CD14-positive monocyte (primary cell): Measurements from ENCODE around the gene SART1. TPM values are rescaled to one million over a fixed set of nuclear protein-coding genes. Genes with fewer than 3 reads are reported as not detected.

ENCODE experiments used
- DNase-seq, 3 donors: peaks; one replicate each; pipeline ENCODE4 v3.0.0-alpha.2; 2011 to 2022
- H2AFZ ChIP-seq: 2 replicates; pipeline ENCODE4 v1.6.0; 2012; ENCODE audit warnings: mild to moderate bottlenecking, low read depth, low read length, inconsistent platforms; ENCODE audit not compliant: insufficient read depth, poor library complexity, severe bottlenecking
- H3K27ac ChIP-seq, 2 donors: 1 replicate in 1 of 2; 2 replicates in 1 of 2; pipeline ENCODE4 v1.5.1; 2012 to 2013; ENCODE audit warnings: low read length in 2 of 2, control low read depth in 1 of 2, inconsistent platforms in 1 of 2, low read depth in 1 of 2, mild to moderate bottlenecking in 1 of 2
- H3K27me3 ChIP-seq, 2 donors: one replicate each; pipeline versions ENCODE4 v1.6.0 to v1.6.1; 2011 to 2013; ENCODE audit warnings: low read length in 2 of 2; ENCODE audit not compliant: control insufficient read depth in 2 of 2, insufficient read depth in 2 of 2
- H3K36me3 ChIP-seq, 2 donors: replicated peaks in 1 of 2; 1 replicate in 1 of 2; 2 replicates in 1 of 2; pipeline versions ENCODE4 v1.5.1 to v1.6.1; 2012 to 2013; ENCODE audit warnings: low read length in 2 of 2, control low read depth in 1 of 2, inconsistent platforms in 1 of 2, mild to moderate bottlenecking in 1 of 2; ENCODE audit not compliant: insufficient read depth in 2 of 2, control insufficient read depth in 1 of 2
- H3K4me1 ChIP-seq, 2 donors: 1 replicate in 1 of 2; 2 replicates in 1 of 2; pipeline versions ENCODE4 v1.5.1 to v1.6.1; 2012 to 2013; ENCODE audit warnings: low read length in 2 of 2, control low read depth in 1 of 2, inconsistent platforms in 1 of 2, mild to moderate bottlenecking in 1 of 2, moderate library complexity in 1 of 2; ENCODE audit not compliant: insufficient read depth in 2 of 2, control insufficient read depth in 1 of 2
- H3K4me2 ChIP-seq: replicated peaks from 2 replicates; pipeline ENCODE3; 2012; ENCODE audit warnings: low read length, moderate library complexity, mild to moderate bottlenecking; ENCODE audit not compliant: poor library complexity, severe bottlenecking; ENCODE audit errors: extremely low read depth
- H3K4me3 ChIP-seq, 3 experiments: fragments of 200-600 bp in 1 of 3; sonication (generic) in 1 of 3; replicated peaks in 1 of 3; 1 replicate in 2 of 3; 2 replicates in 1 of 3; pipeline ENCODE4 v1.5.1; 2011 to 2013; ENCODE audit warnings: low read length in 3 of 3, mild to moderate bottlenecking in 3 of 3, control low read depth in 2 of 3, low read depth in 2 of 3, inconsistent platforms in 1 of 3, moderate library complexity in 1 of 3
- H3K79me2 ChIP-seq: 2 replicates; pipeline ENCODE4 v1.6.0; 2012; ENCODE audit warnings: mild to moderate bottlenecking, control low read depth, inconsistent platforms, low read length, moderate library complexity; ENCODE audit not compliant: insufficient read depth
- H3K9ac ChIP-seq: 2 replicates; pipeline ENCODE4 v1.6.0; 2017; ENCODE audit warnings: low read length, mild to moderate bottlenecking; ENCODE audit not compliant: insufficient read depth, poor library complexity, severe bottlenecking
- H3K9me3 ChIP-seq, 2 donors: replicated peaks in 1 of 2; 1 replicate in 1 of 2; 2 replicates in 1 of 2; pipeline versions ENCODE4 v1.5.1 to v1.6.1; 2012 to 2013; ENCODE audit warnings: low read length in 2 of 2, control low read depth in 1 of 2; ENCODE audit not compliant: control insufficient read depth in 1 of 2, insufficient read depth in 1 of 2
- H4K20me1 ChIP-seq: 2 replicates; pipeline ENCODE4 v1.6.0; 2012; ENCODE audit warnings: mild to moderate bottlenecking, low read length, control low read depth, moderate library complexity; ENCODE audit not compliant: insufficient read depth
- H3K27ac Mint-ChIP-seq, 7 donors: one replicate each; pipeline ENCODE4 v1.8.0; 2020; ENCODE audit warnings: mild to moderate bottlenecking in 7 of 7, mixed read lengths in 7 of 7, moderate library complexity in 6 of 7, inconsistent platforms in 2 of 7
- H3K27me3 Mint-ChIP-seq, 3 donors: one replicate each; pipeline ENCODE4 v1.8.0; 2021 to 2022; ENCODE audit warnings: low read depth in 3 of 3, mild to moderate bottlenecking in 3 of 3, mixed read lengths in 3 of 3, moderate library complexity in 3 of 3, inconsistent platforms in 1 of 3
- H3K36me3 Mint-ChIP-seq, 2 donors: one replicate each; pipeline ENCODE4 v1.8.0; 2020; ENCODE audit warnings: mixed read lengths in 2 of 2, inconsistent platforms in 1 of 2, mild to moderate bottlenecking in 1 of 2
- H3K4me1 Mint-ChIP-seq: one replicate; pipeline ENCODE4 v1.8.0; 2020; ENCODE audit warnings: mild to moderate bottlenecking, mixed read lengths
- H3K4me3 Mint-ChIP-seq, 2 donors: one replicate each; pipeline ENCODE4 v1.8.0; 2020; ENCODE audit warnings: mild to moderate bottlenecking in 2 of 2, mixed read lengths in 2 of 2, moderate library complexity in 1 of 2
- H3K9me3 Mint-ChIP-seq, 7 donors: one replicate each; pipeline ENCODE4 v1.8.0; 2020 to 2022; ENCODE audit warnings: mixed read lengths in 7 of 7, mild to moderate bottlenecking in 6 of 7, moderate library complexity in 6 of 7, inconsistent platforms in 2 of 7
- CTCF ChIP-seq: fragments of 200-600 bp; IDR thresholded peaks from one replicate; pipeline ENCODE4 v1.8.0; 2022; ENCODE audit warnings: antibody characterized with exemption, mild to moderate bottlenecking
- WGBS: methylation state at CpG from one replicate; pipeline ENCODE4 v1.1.5; 2013; ENCODE audit warnings: missing lambda C conversion rate; ENCODE audit not compliant: insufficient coverage; 5-methylcytosine and 5-hydroxymethylcytosine counted together
- intact Hi-C, 2 donors: fragments of 100-400 bp; cut with micrococcal nuclease; formaldehyde crosslinking; loops; one replicate each; pipeline versions ENCODE4 v1.15.0 to v1.15.1; 2023
- polyA plus RNA-seq, 3 donors: library from polyadenylated mRNA; depleted of rRNA in 1 of 3; unstranded in 2 of 3; stranded (reverse) in 1 of 3; fragments of 300-500 nt in 2 of 3; fragments of >200 nt in 1 of 3; fragmentation: Illumina TruSeq in 2 of 3; gene quantifications; 1 replicate in 2 of 3; 2 replicates in 1 of 3; pipeline ENCODE4 v1.2.3, GENCODE V29; 2012 to 2021

SART1 gene
- polyA plus RNA-seq, 3 donors, result 8.9 to 52.8 (median 16.1) TPM

DNA sequence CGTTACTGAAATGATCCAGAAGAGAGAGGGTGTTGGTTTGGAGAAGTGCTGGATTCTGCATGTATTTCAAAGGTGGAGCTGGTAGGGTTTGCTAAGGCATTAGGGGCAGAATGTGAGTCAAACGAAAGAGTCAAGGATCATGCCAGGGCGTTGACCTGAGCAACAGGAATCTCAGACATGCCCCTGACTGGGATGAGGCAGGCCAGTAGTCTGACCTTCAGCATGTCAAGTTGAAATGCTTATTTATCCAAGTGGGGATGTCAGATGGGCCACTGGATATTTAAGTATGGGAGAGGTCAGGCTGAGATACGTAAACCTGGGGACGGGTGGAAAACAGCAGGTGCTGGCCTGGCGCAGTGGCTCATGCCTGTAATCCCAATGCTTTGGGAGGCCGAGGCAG, 19.0 kb upstream of the SART1 start:
- Mint-ChIP-seq H3K4me1 (peaks cover 30% of the 10 kb centered on the region), H3K27me3 (peaks cover 0 to 4% (median 2%) of the 10 kb centered on the region in 3 donors), H3K4me3 (no peak overlapping the region), H3K27ac (peak overlapping the region in 5 of 7 donors; percentile 92 to 98 (median 96)), H3K9me3 (peaks cover 0 to 4% (median 0%) of the 10 kb centered on the region in 7 donors), H3K36me3 (no peaks in the 10 kb centered on the region)
- H3K79me2 ChIP-seq, result no peaks in the 10 kb centered on the region
- no peak overlapping the region for H3K4me2 ChIP-seq
- no peaks in the 10 kb centered on the region for H4K20me1 ChIP-seq
- H3K4me3 ChIP-seq, result no peak overlapping the region
- WGBS, result 98% methylated on average over 6 of the region's 7 CpGs
- H2AFZ ChIP-seq, result no peak overlapping the region
- DNase-seq, result no peak
- no peaks in the 10 kb centered on the region for H3K36me3 ChIP-seq
- no peaks in the 10 kb centered on the region for H3K9me3 ChIP-seq
- H3K27ac ChIP-seq, result peak overlapping the region in 1 of 2 donors; percentile 85
- peaks cover 27 to 30% of the 10 kb centered on the region in 2 donors for H3K4me1 ChIP-seq
- no peak for TF ChIP-seq CTCF
- H3K9ac ChIP-seq, result no peak overlapping the region
- no peaks in the 10 kb centered on the region for H3K27me3 ChIP-seq
- intact Hi-C loops, result no loop called here

DNA sequence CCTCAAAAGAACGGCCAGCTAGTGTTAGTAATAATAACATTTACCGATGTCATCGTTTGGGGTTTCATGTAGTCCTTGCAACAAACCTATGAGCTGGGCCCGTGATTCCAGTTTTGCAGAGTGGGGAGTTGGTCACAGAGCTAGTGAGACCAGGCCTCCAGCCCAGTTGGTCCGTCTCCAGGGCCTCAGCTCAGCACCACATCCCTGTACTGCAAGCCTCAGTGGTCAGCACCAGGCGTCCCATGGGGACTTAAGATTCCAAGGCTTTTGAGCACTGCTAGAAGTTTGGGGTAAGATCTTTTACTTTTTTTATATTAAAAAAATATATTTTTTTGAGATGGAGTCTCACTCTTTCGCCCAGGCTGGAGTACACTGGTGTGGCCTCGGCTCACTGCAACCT, 17.3 kb upstream of the SART1 start:
- no peaks in the 10 kb centered on the region for H4K20me1 ChIP-seq
- no peak overlapping the region for H3K4me2 ChIP-seq
- intact Hi-C loops, result no loop called here
- H3K4me3 Mint-ChIP-seq, result no peak overlapping the region
- H2AFZ ChIP-seq, result no peak overlapping the region
- H3K4me3 ChIP-seq, result no peak overlapping the region
- H3K79me2 ChIP-seq, result no peaks in the 10 kb centered on the region
- peaks cover 0 to 4% (median 0%) of the 10 kb centered on the region in 7 donors for H3K9me3 Mint-ChIP-seq
- no peak overlapping the region for H3K27ac ChIP-seq
- TF ChIP-seq CTCF, result no peak
- H3K27ac Mint-ChIP-seq, result no peak overlapping the region
- H3K4me1 ChIP-seq, result peaks cover 27 to 30% of the 10 kb centered on the region in 2 donors
- H3K9ac ChIP-seq, result no peak overlapping the region
- no peaks in the 10 kb centered on the region for H3K27me3 ChIP-seq
- peaks cover 6 to 8% (median 6%) of the 10 kb centered on the region in 3 donors for H3K27me3 Mint-ChIP-seq
- no peaks in the 10 kb centered on the region for H3K36me3 ChIP-seq
- peaks cover 28% of the 10 kb centered on the region for H3K4me1 Mint-ChIP-seq
- WGBS, result no CpG with 5 or more reads among the region's 8 CpGs
- no peaks in the 10 kb centered on the region for H3K9me3 ChIP-seq
- DNase-seq, result no peak
- no peaks in the 10 kb centered on the region for H3K36me3 Mint-ChIP-seq
